Fibroblast of lung (primary cell): ENCODE measurements around the gene HP.

Source experiments
- EZH2 ChIP-seq: IDR thresholded peaks from 2 replicates; pipeline ENCODE4 v1.5.1; 2012; ENCODE audit warnings: low read length, control low read depth, mild to moderate bottlenecking; ENCODE audit errors: missing control alignments
- TF ChIP-seq, protein P1 (sequence below), 2 donors: IDR thresholded peaks in 1 of 2; conservative IDR thresholded peaks in 1 of 2; 1 replicate in 1 of 2; 2 replicates in 1 of 2; pipeline ENCODE4 v1.5.1; 2011 to 2012; ENCODE audit warnings: low read length in 2 of 2, control low read depth in 1 of 2, inconsistent platforms in 1 of 2, low read depth in 1 of 2, mild to moderate bottlenecking in 1 of 2

DNA sequence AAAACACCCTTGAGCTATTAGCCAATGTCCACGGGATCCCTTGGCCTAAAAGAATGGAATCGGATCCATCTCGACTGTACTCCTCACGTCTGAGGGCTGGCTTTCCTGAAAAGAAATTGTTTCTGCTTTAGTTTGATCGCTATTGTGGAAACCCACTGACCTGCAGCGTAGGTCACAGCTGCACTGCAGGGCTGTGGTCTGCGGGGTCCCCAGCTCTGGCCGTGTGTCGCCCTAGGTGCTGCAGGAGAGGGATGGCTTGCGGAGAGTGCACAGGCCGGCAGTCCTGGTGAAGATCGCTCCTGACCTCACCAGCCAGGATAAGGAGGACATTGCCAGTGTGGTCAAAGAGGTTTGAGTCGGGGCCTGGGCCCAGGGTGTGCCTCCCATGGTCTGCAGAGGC is 32.2 kb upstream of the HP start:
- TF ChIP-seq, protein P1, sequence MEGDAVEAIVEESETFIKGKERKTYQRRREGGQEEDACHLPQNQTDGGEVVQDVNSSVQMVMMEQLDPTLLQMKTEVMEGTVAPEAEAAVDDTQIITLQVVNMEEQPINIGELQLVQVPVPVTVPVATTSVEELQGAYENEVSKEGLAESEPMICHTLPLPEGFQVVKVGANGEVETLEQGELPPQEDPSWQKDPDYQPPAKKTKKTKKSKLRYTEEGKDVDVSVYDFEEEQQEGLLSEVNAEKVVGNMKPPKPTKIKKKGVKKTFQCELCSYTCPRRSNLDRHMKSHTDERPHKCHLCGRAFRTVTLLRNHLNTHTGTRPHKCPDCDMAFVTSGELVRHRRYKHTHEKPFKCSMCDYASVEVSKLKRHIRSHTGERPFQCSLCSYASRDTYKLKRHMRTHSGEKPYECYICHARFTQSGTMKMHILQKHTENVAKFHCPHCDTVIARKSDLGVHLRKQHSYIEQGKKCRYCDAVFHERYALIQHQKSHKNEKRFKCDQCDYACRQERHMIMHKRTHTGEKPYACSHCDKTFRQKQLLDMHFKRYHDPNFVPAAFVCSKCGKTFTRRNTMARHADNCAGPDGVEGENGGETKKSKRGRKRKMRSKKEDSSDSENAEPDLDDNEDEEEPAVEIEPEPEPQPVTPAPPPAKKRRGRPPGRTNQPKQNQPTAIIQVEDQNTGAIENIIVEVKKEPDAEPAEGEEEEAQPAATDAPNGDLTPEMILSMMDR (conservative IDR thresholded peaks at IDR 0.05 in 1 of 2, IDR thresholded peaks at IDR 0.05 in 1 of 2; ENCODE audit: low read depth in 1 of 2, low read length in 2 of 2): no peak
- TF ChIP-seq EZH2: no peak
